Medulla oblongata (tissue), 1 donor: Measurements from ENCODE around the gene BRINP2.
A peak's percentile ranks its signal among the peaks of the same experiment; 100 is the strongest.

ENCODE experiments used
- DNase-seq: peaks from one replicate; pipeline ENCODE4 v3.0.0-alpha.2; 2015; ENCODE audit errors: extremely low spot score

BRINP2 gene, protein sequence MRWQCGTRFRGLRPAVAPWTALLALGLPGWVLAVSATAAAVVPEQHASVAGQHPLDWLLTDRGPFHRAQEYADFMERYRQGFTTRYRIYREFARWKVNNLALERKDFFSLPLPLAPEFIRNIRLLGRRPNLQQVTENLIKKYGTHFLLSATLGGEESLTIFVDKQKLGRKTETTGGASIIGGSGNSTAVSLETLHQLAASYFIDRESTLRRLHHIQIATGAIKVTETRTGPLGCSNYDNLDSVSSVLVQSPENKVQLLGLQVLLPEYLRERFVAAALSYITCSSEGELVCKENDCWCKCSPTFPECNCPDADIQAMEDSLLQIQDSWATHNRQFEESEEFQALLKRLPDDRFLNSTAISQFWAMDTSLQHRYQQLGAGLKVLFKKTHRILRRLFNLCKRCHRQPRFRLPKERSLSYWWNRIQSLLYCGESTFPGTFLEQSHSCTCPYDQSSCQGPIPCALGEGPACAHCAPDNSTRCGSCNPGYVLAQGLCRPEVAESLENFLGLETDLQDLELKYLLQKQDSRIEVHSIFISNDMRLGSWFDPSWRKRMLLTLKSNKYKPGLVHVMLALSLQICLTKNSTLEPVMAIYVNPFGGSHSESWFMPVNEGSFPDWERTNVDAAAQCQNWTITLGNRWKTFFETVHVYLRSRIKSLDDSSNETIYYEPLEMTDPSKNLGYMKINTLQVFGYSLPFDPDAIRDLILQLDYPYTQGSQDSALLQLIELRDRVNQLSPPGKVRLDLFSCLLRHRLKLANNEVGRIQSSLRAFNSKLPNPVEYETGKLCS

GRCh38 chr1:177170756-177171535 lies at the start of gene BRINP2:
Gene BRINP2, plus strand, starts transcription at chr1:177170958. Its CDS starts 58,919 bp downstream, at chr1:177229877.
- peak; percentile 86 for DNase-seq

GRCh38 chr1:177122461-177123251 lies 48.1 kb upstream of the BRINP2 start:
- DNase-seq: no peak

DNA sequence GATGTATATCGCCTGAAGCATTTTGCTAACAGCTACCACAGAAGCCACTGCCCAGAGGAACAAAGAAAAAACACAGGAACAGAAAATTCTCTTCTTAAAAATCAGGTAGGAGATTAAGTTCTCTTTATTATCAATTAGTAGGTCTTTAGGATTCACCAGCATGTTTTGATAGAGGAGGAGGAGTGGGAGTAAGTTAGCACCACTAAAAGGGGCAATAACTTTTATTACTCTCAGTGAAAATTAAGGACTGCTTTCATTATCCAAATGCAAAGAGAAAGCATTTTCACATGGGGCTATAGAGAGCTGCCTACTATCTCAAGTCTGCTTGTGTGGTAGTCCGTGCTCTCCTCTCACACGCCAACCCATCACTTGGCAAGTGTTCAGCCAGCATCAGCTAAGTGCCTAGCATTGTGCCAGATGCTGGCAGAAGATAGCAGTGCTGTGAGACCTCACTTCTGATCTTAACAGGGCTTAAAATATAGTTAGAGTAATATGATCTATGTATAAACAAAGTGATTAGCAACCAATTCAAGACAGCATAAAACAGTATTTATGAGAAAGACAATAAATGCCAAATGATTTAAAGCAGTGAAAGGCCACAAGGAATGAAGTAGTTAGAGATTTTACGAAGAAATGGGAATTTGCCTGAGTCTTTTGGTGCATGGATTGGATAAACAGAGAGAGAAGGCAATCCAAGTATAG lies 46.0 kb upstream of the BRINP2 start:
- no peak for DNase-seq

DNA sequence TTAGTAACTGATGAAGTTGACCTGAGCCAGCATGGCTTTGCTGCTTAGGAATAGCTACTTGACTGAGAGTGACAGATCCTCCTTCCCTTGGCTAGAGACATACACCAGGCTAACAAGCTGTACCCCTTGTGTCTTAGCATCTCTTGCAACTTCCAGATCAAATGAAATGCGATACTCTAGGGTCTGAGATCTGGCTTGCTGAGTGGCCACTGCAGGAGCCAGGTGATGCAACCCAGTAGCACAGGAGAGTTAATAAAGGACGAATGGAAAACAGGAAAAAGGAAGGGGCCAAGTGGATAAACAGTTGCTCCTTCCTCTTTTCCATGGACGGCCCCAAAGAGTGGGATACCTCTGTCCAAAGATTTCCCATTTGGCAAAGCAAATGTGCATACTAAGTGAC lies 44.5 kb upstream of the BRINP2 start:
- DNase-seq: no peak

DNA sequence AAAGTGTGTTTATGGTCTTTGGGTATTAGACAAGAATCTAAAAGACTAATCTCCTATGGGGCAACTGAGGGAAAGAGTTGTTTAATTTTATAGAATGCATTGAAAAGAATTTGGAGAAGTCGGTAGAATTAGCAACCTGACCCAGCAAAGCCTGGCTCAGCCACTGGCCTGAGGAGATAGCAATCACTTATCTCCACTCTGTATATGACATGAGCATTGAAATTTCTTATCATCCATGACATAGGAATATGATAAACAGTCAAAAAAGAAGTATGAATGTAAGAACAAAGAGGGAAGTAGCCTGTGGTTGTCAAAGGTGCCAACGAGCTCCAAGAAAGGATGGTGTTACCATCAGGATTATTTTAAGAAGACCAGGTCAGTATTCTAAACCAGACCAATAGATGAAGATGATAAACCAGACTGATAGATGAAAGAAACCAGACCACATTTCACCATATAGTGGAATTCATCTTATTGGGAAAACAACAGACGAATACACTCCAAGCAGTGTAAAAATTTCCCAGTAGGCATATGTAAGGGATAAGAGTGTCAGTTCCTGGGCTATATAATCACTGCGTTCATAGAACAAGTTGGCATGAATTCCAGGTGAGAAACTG lies 42.0 kb upstream of the BRINP2 start:
- DNase-seq: no peak

GRCh38 chr1:177130451-177130945 lies 40.3 kb upstream of the BRINP2 start:
- no peak for DNase-seq

- DNase-seq: no peak
Observed at GRCh38 chr1:177131723-177132122, 39.0 kb upstream of the BRINP2 start.

DNA sequence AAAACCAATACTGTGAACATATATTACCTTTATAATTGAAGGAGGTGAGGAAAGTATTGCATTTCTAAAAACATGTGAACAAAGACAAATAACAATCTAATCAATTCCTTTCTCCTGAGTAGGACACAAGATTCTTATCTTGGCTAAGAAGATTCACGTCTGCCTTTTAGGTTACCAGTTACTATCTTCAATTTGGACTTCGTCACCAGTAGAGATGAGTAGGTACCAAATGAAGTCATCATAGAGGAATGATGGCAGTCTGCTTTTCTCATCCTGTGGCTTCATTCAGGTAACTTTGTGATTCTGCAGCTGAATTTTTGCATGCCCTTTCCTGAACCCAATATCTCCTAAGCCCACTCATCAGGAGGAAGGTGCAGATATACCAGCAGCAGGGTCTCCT lies 38.6 kb upstream of the BRINP2 start:
- DNase-seq: no peak

DNA sequence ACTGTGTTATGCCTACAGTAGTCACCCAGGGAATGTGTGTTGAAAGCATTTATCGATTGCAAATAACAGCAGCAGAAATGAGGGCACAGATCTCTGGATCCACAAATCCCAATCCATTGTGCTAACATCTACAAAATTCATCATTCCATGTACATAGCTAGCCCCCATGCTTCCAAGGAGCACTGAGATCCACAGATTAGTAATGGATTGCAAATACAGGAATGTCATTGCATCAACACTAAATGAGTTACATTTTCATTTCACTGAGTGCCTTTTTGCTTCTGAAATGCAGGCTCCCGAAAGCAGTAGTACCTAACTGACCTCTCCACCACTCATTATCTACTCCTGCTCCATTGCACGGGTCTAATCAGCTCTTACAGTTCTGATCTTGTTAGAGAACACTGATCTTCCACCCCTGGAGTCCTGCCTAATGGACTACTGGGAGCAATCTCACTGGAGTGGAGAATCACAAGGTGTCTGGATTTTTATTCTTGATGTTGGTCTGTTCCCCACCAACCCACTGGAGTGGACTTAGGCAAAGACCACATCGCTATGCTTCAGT lies 36.7 kb upstream of the BRINP2 start:
- no peak for DNase-seq

- DNase-seq: no peak
Observed at GRCh38 chr1:177135250-177135649, 35.5 kb upstream of the BRINP2 start.

- DNase-seq: no peak
Observed at GRCh38 chr1:177137814-177138213, 32.9 kb upstream of the BRINP2 start.

GRCh38 chr1:177138347-177138746 lies 32.4 kb upstream of the BRINP2 start:
- DNase-seq: peak; percentile 13

DNA sequence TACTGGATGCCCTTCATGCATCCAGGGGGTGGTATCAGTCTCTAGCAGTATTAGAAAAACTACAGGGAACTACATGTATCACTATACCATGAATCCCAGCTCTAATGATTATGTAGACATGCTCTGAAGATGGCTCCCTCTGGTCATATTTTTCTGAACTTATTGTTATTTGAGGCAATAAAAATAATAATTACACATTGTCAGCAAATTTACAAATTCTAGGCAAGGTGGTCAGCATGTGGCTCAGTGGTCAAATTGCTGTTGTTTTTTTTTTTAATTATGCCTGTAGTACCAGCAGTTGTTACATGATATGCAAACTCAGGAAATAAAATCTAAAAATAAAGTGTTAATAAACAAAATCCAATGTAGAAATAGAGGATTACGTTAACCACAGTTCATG lies 28.7 kb upstream of the BRINP2 start:
- DNase-seq: no peak

DNA sequence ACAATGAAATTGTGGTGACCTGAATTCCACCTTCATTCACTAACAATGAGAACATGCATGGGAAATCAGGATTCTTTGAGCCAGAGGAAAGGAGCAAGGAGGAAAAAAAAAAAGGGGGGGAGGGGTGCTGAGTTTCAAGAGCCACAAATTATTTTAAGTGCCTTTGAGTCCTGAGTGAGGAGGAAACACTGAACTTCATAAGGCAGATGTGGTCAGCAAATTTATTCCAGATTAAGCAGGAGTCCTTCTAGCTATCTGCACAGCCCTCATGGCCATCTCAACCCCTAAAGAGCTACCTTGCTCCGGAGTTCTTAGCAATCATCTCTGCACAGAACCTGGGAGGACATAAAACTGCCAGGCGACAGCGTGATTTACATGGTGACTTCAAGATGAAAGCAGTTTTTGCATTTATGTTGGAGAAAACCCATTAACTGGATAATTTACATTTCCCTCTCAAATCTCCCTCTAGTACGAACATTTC lies 27.9 kb upstream of the BRINP2 start:
- no peak for DNase-seq

DNA sequence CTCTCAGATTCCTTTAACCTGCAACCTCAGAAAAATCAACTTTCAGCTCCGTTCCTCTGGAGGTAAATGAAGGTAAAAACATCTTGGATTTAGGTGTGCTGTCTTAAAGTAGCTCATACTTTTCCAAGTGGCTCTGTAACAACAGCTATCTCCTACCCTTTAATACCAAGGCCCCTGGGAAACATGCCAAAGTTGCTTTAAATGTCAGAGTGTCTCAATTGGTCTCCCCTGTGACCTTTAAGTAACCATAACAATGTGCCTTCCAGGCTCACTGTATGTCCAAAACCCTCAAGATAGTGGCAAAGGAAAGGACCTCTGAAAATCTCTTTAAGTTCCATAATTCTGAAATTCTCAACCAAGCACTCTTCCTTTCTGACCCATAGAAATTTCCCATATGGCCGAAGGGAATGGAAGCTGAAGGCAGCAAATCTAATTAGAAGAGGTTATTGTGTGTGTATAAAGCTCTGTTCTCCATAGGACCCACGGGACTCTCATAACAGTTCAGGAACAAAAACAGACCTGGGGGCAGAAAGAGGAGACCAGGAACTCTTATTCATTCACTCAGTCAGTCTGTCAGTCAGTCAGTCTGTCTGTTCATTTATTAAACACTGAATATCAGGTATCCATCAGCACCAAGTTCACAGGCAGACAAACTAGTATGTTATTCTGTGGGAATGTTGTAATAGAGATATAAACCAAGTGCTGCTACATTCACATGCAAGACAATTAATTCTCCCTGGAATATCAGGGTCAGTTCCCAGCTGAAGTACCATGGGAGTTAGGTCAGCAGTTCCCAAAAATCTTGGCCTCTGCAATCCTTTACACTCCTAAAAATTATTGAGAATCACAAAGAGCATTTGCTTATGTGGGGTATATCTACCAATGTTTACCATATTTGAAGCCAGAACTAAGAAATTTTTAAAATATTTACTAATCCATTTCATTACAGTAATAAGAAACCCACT lies 25.4 kb upstream of the BRINP2 start:
- no peak for DNase-seq

DNA sequence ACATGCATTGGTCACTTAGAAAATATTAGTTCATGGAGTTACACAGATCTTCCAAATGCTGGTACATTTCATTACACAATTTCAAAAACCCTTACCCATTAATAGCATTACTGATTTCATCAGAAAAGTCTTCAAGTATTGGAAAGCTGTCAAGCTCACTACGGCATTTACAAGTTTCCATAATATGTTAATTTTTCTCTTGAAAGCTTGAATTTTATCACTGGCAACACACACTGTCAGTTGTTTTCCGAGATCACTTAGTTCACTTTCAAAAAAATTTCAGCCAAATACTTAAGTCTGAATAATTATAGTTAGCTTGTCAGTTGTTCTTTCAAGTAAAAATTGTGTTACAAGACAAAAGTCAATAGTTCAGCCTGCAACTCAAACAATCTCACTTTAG lies 24.3 kb upstream of the BRINP2 start:
- no peak for DNase-seq

GRCh38 chr1:177162243-177162642 lies 8.5 kb upstream of the BRINP2 start:
- no peak for DNase-seq

GRCh38 chr1:177163844-177164379 lies 6.8 kb upstream of the BRINP2 start:
- DNase-seq: no peak
